ENCODE data around the gene COLGALT1. TPM values are rescaled to one million over a fixed set of nuclear protein-coding genes. Genes with fewer than 3 reads are reported as not detected.

Gene COLGALT1
- total RNA-seq, 1 donor from 2014 or later = 66.3 TPM

- DNase-seq (ENCODE audit: low spot score) = no peak
These were observed 67.9 kb downstream of the COLGALT1 start for GRCh38 chr19:17623224-17623935.

- DNase-seq (ENCODE audit: low spot score) = no peak
These were observed 69.0 kb downstream of the COLGALT1 start for GRCh38 chr19:17624314-17624991.

GRCh38 chr19:17625043-17625442 is 69.6 kb downstream of the COLGALT1 start:
- no peak for DNase-seq (ENCODE audit: low spot score)

DNA sequence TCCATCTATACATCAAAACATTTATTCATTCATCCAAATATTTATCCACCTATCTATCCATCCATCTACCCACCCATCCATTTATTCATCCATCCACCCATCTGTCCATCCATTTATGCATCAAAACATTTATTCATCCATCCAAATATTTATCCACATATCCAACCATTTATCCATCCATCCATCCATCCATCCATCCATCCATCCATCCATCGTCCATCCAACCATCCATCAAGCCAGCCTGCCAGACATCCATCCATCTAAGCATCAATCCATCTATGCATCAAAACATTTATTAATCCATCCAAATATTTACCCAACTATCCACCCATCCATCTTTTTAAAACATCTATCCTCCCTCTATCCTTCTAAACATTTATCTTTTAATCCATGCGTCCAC is 70.5 kb downstream of the COLGALT1 start:
- no peak for DNase-seq (ENCODE audit: low spot score)

GRCh38 chr19:17626456-17627015 is 71.1 kb downstream of the COLGALT1 start:
- DNase-seq (ENCODE audit: low spot score) = no peak

DNA sequence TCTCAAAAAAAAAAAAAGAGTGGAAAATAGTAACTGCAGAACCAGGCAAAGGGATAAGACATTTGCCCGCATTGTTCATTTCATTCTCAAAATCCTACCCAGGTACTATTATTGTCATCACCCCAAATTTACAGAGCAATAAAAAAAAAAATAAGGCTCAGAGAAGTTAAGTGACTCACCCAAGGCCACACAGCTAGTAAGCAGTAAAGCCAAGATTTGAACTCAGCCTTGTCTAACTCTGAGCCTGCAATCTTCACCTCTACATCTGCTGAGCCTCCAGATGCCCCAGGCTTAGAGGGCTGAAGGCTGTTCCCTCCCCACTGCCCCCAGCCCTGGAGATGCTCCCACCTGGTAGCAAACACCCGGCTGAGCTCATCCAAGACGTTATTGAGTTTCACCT is 71.7 kb downstream of the COLGALT1 start:
- no peak for DNase-seq (ENCODE audit: low spot score)

GRCh38 chr19:17627921-17628320 is 72.5 kb downstream of the COLGALT1 start:
- DNase-seq (ENCODE audit: low spot score) = no peak

GRCh38 chr19:17629760-17630159 is 74.3 kb downstream of the COLGALT1 start:
- DNase-seq (ENCODE audit: low spot score) = no peak

DNA sequence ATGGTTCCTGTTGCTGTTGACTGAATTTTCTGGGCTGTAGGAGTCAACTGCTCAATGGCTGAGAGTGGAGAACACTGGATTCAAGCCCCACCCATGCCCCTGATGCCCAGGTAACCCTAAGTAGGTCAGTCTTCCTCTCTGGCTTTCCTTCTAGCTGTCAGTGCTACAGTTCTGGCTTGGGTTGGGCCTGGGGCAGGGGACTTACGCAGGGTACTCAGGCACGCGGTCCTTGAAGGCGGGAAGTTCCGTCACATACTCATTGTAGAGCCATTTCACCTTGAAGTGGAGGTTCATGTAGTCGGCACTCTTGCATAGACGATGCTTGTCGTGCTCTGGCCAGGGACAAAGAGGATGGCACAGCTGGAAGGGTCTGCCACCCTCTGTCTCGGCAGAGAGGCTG is 77.1 kb downstream of the COLGALT1 start:
- DNase-seq (ENCODE audit: low spot score) = no peak

Other genes starting within 250 kb of the COLGALT1 start
- gene MRPL34, start 249.8 kb upstream of the COLGALT1 start, total RNA-seq = 48.5 TPM
- 32.0 TPM for gene DDA1, start 246.1 kb upstream of the COLGALT1 start, total RNA-seq
- gene ANO8, start 220.8 kb upstream of the COLGALT1 start, total RNA-seq = 7.9 TPM
- gene GTPBP3, start 218.1 kb upstream of the COLGALT1 start, total RNA-seq = 30.3 TPM
- gene PLVAP, start 178.3 kb upstream of the COLGALT1 start, total RNA-seq = 159 TPM
- gene CCDC194, start 161.5 kb upstream of the COLGALT1 start, total RNA-seq = 0.86 TPM
- 45.8 TPM for gene BST2, start 150.0 kb upstream of the COLGALT1 start, total RNA-seq
- 33.0 TPM for gene MVB12A, start 135.6 kb upstream of the COLGALT1 start, total RNA-seq
- 0.31 TPM for gene TMEM221, start 107.0 kb upstream of the COLGALT1 start, total RNA-seq
- not detected for gene NXNL1, start 94.7 kb upstream of the COLGALT1 start, total RNA-seq
- gene SLC27A1, start 85.1 kb upstream of the COLGALT1 start, total RNA-seq = 17.1 TPM
- gene PGLS, start 44.0 kb upstream of the COLGALT1 start, total RNA-seq = 91.7 TPM
- 1.4 TPM for gene UNC13A, start 132.7 kb downstream of the COLGALT1 start, total RNA-seq
- 61.6 TPM for gene MAP1S, start 163.8 kb downstream of the COLGALT1 start, total RNA-seq
- gene FCHO1, start 195.8 kb downstream of the COLGALT1 start, total RNA-seq = 4.8 TPM
- gene B3GNT3, start 239.5 kb downstream of the COLGALT1 start, total RNA-seq = 88.2 TPM

Measured in ureter (tissue), 1 donor.